Stimulated activated CD4-positive, alpha-beta T cell treated with anti-CD3 and anti-CD28 coated beads, Interleukin-12 subunit alpha, Interleukin-12 subunit beta, amount 100 ng/mL, for 48 hours (primary cell): ENCODE data around the gene PDZRN3.

Experiments
- DNase-seq, 3 donors: peaks; one replicate each; pipeline ENCODE4 v3.0.0-alpha.2; 2020; ENCODE audit warnings: low read depth in 2 of 3, low spot score in 1 of 3

PDZRN3 gene

GRCh38 chr3:73623346-73623745 lies 1.4 kb downstream of the PDZRN3 start:
- no peak for DNase-seq

GRCh38 chr3:73622091-73622805 lies 2.5 kb downstream of the PDZRN3 start:
- DNase-seq = no peak

GRCh38 chr3:73621388-73621787 lies 3.4 kb downstream of the PDZRN3 start:
- no peak for DNase-seq

GRCh38 chr3:73618461-73618860 lies 6.3 kb downstream of the PDZRN3 start:
- no peak for DNase-seq

- DNase-seq = no peak
Observed at GRCh38 chr3:73616056-73616455, 8.7 kb downstream of the PDZRN3 start.

GRCh38 chr3:73614419-73614818 lies 10.3 kb downstream of the PDZRN3 start:
- no peak for DNase-seq

- no peak for DNase-seq
Observed at GRCh38 chr3:73611176-73611575, 13.6 kb downstream of the PDZRN3 start.

GRCh38 chr3:73610493-73610892 lies 14.2 kb downstream of the PDZRN3 start:
- DNase-seq = no peak

GRCh38 chr3:73609655-73610054 lies 15.1 kb downstream of the PDZRN3 start:
- DNase-seq = no peak

GRCh38 chr3:73609315-73609641 lies 15.5 kb downstream of the PDZRN3 start:
- no peak for DNase-seq

GRCh38 chr3:73608456-73609314 lies 16.1 kb downstream of the PDZRN3 start:
- no peak for DNase-seq

- DNase-seq = no peak
Observed at GRCh38 chr3:73605861-73606260, 18.9 kb downstream of the PDZRN3 start.

GRCh38 chr3:73605412-73605811 lies 19.3 kb downstream of the PDZRN3 start:
- DNase-seq = no peak

- DNase-seq = no peak
Observed at GRCh38 chr3:73604451-73604850, 20.3 kb downstream of the PDZRN3 start.

- DNase-seq = no peak
Observed at GRCh38 chr3:73603762-73604171, 21.0 kb downstream of the PDZRN3 start.

GRCh38 chr3:73602170-73602569 lies 22.6 kb downstream of the PDZRN3 start:
- no peak for DNase-seq

GRCh38 chr3:73601481-73601880 lies 23.3 kb downstream of the PDZRN3 start:
- DNase-seq = no peak

- no peak for DNase-seq
Observed at GRCh38 chr3:73601011-73601410, 23.7 kb downstream of the PDZRN3 start.

- no peak for DNase-seq
Observed at GRCh38 chr3:73600293-73600938, 24.3 kb downstream of the PDZRN3 start.

- DNase-seq = no peak
Observed at GRCh38 chr3:73599605-73600004, 25.1 kb downstream of the PDZRN3 start.

GRCh38 chr3:73597476-73597875 lies 27.3 kb downstream of the PDZRN3 start:
- DNase-seq = no peak
